WI38 (cell line): Measurements from ENCODE around the gene COL23A1.

ENCODE experiments used
- H3K4me3 ChIP-seq: 2 replicates; pipeline ENCODE4 v1.5.1; 2011; ENCODE audit warnings: low read depth, mild to moderate bottlenecking, control low read depth, low read length
- CTCF ChIP-seq: IDR thresholded peaks from 2 replicates; pipeline ENCODE4 v1.5.1; 2012; ENCODE audit warnings: low read depth, mild to moderate bottlenecking, control low read depth, low read length

COL23A1 gene

GRCh38 chr5:178553517-178553916 lies 36.7 kb downstream of the COL23A1 start:
- no peak overlapping the region for H3K4me3 ChIP-seq
- no peak for TF ChIP-seq CTCF

- H3K4me3 ChIP-seq, result no peak overlapping the region
- TF ChIP-seq CTCF, result no peak
Measured at GRCh38 chr5:178551468-178551867, 38.7 kb downstream of the COL23A1 start.

- TF ChIP-seq CTCF, result peak; percentile 4; the same call in 1 of the 2 replicates
- no peak overlapping the region for H3K4me3 ChIP-seq
Measured at GRCh38 chr5:178551059-178551458, 39.1 kb downstream of the COL23A1 start.

GRCh38 chr5:178548746-178549145 lies 41.4 kb downstream of the COL23A1 start:
- no peak for TF ChIP-seq CTCF

GRCh38 chr5:178547753-178548415 lies 42.3 kb downstream of the COL23A1 start:
- TF ChIP-seq CTCF, result no peak
- H3K4me3 ChIP-seq, result no peak overlapping the region

More at GRCh38 chr5:178548746-178549145, 41.4 kb downstream of the COL23A1 start:
- H3K4me3 ChIP-seq, result no peak overlapping the region

- TF ChIP-seq CTCF, result no peak
- no peak overlapping the region for H3K4me3 ChIP-seq
Measured at GRCh38 chr5:178547052-178547666, 43.0 kb downstream of the COL23A1 start.

- no peak for TF ChIP-seq CTCF
- no peak overlapping the region for H3K4me3 ChIP-seq
Measured at GRCh38 chr5:178546675-178547033, 43.5 kb downstream of the COL23A1 start.
